ENCODE measurements around the gene LECT2.

LECT2 gene

GRCh38 chr5:135954899-135955298 lies at the start of gene LECT2:
LECT2 (minus strand) TSS chr5:135954983; CDS start chr5:135954833, 150 bp downstream.
- DNase-seq (ENCODE audit: low read depth in 2 of 3, low spot score in 1 of 3) = no peak

GRCh38 chr5:136004436-136004835 lies 49.7 kb upstream of the LECT2 start:
- no peak for DNase-seq (ENCODE audit: low read depth in 2 of 3, low spot score in 1 of 3)

GRCh38 chr5:136001466-136001981 lies 46.7 kb upstream of the LECT2 start:
- DNase-seq (ENCODE audit: low read depth in 2 of 3, low spot score in 1 of 3) = no peak

- no peak for DNase-seq (ENCODE audit: low read depth in 2 of 3, low spot score in 1 of 3)
These were observed 46.1 kb upstream of the LECT2 start for GRCh38 chr5:136000932-136001331.

- no peak for DNase-seq (ENCODE audit: low read depth in 2 of 3, low spot score in 1 of 3)
These were observed 45.4 kb upstream of the LECT2 start for GRCh38 chr5:136000147-136000546.

GRCh38 chr5:135999406-136000139 lies 44.8 kb upstream of the LECT2 start:
- DNase-seq (ENCODE audit: low read depth in 2 of 3, low spot score in 1 of 3) = no peak

- no peak for DNase-seq (ENCODE audit: low read depth in 2 of 3, low spot score in 1 of 3)
These were observed 44.1 kb upstream of the LECT2 start for GRCh38 chr5:135998889-135999288.

GRCh38 chr5:135997673-135998335 lies 43.0 kb upstream of the LECT2 start:
- DNase-seq (ENCODE audit: low read depth in 2 of 3, low spot score in 1 of 3) = no peak

GRCh38 chr5:135996611-135997010 lies 41.8 kb upstream of the LECT2 start:
- DNase-seq (ENCODE audit: low read depth in 2 of 3, low spot score in 1 of 3) = no peak

GRCh38 chr5:135995976-135996375 lies 41.2 kb upstream of the LECT2 start:
- DNase-seq (ENCODE audit: low read depth in 2 of 3, low spot score in 1 of 3) = no peak

- no peak for DNase-seq (ENCODE audit: low read depth in 2 of 3, low spot score in 1 of 3)
These were observed 39.3 kb upstream of the LECT2 start for GRCh38 chr5:135993880-135994636.

GRCh38 chr5:135993335-135993879 lies 38.6 kb upstream of the LECT2 start:
- no peak for DNase-seq (ENCODE audit: low read depth in 2 of 3, low spot score in 1 of 3)

- DNase-seq (ENCODE audit: low read depth in 2 of 3, low spot score in 1 of 3) = no peak
These were observed 36.6 kb upstream of the LECT2 start for GRCh38 chr5:135991429-135991828.

GRCh38 chr5:135990528-135991255 lies 35.9 kb upstream of the LECT2 start:
- DNase-seq (ENCODE audit: low read depth in 2 of 3, low spot score in 1 of 3) = no peak

- no peak for DNase-seq (ENCODE audit: low read depth in 2 of 3, low spot score in 1 of 3)
These were observed 34.9 kb upstream of the LECT2 start for GRCh38 chr5:135989686-135990085.

- DNase-seq (ENCODE audit: low read depth in 2 of 3, low spot score in 1 of 3) = no peak
These were observed 33.8 kb upstream of the LECT2 start for GRCh38 chr5:135988546-135988945.

- DNase-seq (ENCODE audit: low read depth in 2 of 3, low spot score in 1 of 3) = no peak
These were observed 32.2 kb upstream of the LECT2 start for GRCh38 chr5:135986891-135987401.

GRCh38 chr5:135986401-135986800 lies 31.6 kb upstream of the LECT2 start:
- no peak for DNase-seq (ENCODE audit: low read depth in 2 of 3, low spot score in 1 of 3)

- DNase-seq (ENCODE audit: low read depth in 2 of 3, low spot score in 1 of 3) = no peak
These were observed 31.2 kb upstream of the LECT2 start for GRCh38 chr5:135985951-135986350.

GRCh38 chr5:135980620-135981019 lies 25.8 kb upstream of the LECT2 start:
- no peak for DNase-seq (ENCODE audit: low read depth in 2 of 3, low spot score in 1 of 3)

GRCh38 chr5:135979510-135979909 lies 24.7 kb upstream of the LECT2 start:
- no peak for DNase-seq (ENCODE audit: low read depth in 2 of 3, low spot score in 1 of 3)
